Colonic mucosa (tissue), 4 donors: Measurements from ENCODE around the gene CARD19. TPM values are rescaled to one million over a fixed set of nuclear protein-coding genes. Genes with fewer than 3 reads are reported as not detected.

Source experiments
- DNase-seq: peaks from one replicate; pipeline ENCODE4 v3.0.0-alpha.2; 2020
- H3K27ac ChIP-seq: fragments of 200-600 bp; one replicate; pipeline ENCODE4 v1.8.0; 2021
- H3K27me3 ChIP-seq: fragments of 200-600 bp; one replicate; pipeline ENCODE4 v1.8.0; 2021
- H3K36me3 ChIP-seq: fragments of 200-600 bp; one replicate; pipeline ENCODE4 v1.8.0; 2021
- H3K4me1 ChIP-seq: fragments of 200-600 bp; one replicate; pipeline ENCODE4 v1.8.0; 2021; ENCODE audit warnings: mild to moderate bottlenecking
- H3K4me3 ChIP-seq: fragments of 200-600 bp; one replicate; pipeline ENCODE4 v1.8.0; 2021
- H3K9ac ChIP-seq, 2 donors: one replicate each; pipeline ENCODE4 v1.7.0; 2013; ENCODE audit warnings: control low read depth in 2 of 2, low read depth in 2 of 2, low read length in 2 of 2
- H3K9me3 ChIP-seq: fragments of 200-600 bp; one replicate; pipeline ENCODE4 v1.8.0; 2021
- intact Hi-C: fragments of 100-400 bp; cut with DNase I; formaldehyde crosslinking; loops from one replicate; pipeline ENCODE4 v1.14.1; 2022
- total RNA-seq, 2 donors: library from RNA; stranded (reverse); fragmentation: NEBNext Ultra II Directional in 1 of 2; extraction: Animal tissue kit (Norgen Biotek cat#: 25700) in 1 of 2; gene quantifications; one replicate each; pipeline ENCODE4 v1.2.1, GENCODE V29; 2021
- TF ChIP-seq, protein P1 (sequence below): fragments of 200-600 bp; IDR thresholded peaks from one replicate; pipeline ENCODE4 v1.8.0; 2022; ENCODE audit warnings: antibody characterized with exemption, mild to moderate bottlenecking
- donor health status: healthy.
- donor health status: DM: no; HTN: no; CAD: no.
- donor health status: DM: no; HTN: no; CAD: no.

The CARD19 gene
- total RNA-seq, 2 donors from 2014 or later = 48.6 to 56.3 TPM

DNA sequence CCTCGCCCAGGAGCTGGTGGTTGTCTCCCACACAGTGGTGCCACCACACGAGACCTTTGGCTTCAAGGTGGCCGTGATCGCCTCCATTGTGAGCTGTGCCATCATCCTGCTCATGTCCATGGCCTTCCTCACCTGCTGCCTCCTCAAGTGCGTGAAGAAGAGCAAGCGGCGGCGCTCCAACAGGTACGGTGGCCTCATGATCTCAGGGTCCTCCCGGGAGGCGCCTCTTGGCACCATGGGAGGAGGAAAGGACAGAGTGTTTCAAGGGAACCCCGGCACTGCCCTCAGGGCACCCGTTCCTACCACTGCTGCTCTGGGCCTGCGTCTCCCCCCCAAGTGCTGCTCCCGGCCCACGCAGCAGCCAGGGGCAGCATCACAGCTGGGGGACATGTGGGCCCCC is 18.2 kb upstream of the CARD19 start:
- no peak overlapping the region for H3K27ac ChIP-seq
- no peaks in the 10 kb centered on the region for H3K9me3 ChIP-seq
- intact Hi-C loops = no loop called here
- no peaks in the 10 kb centered on the region for H3K27me3 ChIP-seq
- no peaks in the 10 kb centered on the region for H3K4me1 ChIP-seq
- H3K9ac ChIP-seq = no peak overlapping the region
- no peaks in the 10 kb centered on the region for H3K36me3 ChIP-seq
- DNase-seq = no peak
- H3K4me3 ChIP-seq = no peak overlapping the region
- TF ChIP-seq, protein P1, sequence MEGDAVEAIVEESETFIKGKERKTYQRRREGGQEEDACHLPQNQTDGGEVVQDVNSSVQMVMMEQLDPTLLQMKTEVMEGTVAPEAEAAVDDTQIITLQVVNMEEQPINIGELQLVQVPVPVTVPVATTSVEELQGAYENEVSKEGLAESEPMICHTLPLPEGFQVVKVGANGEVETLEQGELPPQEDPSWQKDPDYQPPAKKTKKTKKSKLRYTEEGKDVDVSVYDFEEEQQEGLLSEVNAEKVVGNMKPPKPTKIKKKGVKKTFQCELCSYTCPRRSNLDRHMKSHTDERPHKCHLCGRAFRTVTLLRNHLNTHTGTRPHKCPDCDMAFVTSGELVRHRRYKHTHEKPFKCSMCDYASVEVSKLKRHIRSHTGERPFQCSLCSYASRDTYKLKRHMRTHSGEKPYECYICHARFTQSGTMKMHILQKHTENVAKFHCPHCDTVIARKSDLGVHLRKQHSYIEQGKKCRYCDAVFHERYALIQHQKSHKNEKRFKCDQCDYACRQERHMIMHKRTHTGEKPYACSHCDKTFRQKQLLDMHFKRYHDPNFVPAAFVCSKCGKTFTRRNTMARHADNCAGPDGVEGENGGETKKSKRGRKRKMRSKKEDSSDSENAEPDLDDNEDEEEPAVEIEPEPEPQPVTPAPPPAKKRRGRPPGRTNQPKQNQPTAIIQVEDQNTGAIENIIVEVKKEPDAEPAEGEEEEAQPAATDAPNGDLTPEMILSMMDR = no peak

DNA sequence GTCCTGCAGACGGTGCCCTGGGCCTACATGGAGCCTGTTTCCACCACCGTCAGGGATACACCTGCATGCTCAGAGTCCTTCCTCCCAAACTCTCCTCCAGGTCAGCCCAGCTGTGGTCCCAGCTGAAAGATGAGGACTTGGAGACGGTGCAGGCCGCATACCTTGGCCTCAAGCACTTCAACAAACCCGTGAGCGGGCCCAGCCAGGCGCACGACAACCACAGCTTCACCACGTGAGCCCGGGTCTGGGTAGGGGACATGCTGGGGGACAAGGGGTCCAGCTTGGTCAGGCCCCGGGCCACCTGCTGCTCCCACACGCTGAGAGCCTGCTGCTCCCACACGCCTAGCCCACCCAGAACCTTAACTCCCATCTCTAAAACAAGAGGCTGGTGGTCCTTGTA is 16.6 kb upstream of the CARD19 start:
- Histone ChIP-seq H3K4me3 (no peak overlapping the region), H3K9me3 (no peaks in the 10 kb centered on the region), H3K27ac (no peak overlapping the region), H3K27me3 (no peaks in the 10 kb centered on the region), H3K9ac (no peak overlapping the region), H3K36me3 (no peaks in the 10 kb centered on the region), H3K4me1 (no peaks in the 10 kb centered on the region)
- intact Hi-C loops = no loop called here
- DNase-seq = no peak
- TF ChIP-seq, protein P1 = no peak

DNA sequence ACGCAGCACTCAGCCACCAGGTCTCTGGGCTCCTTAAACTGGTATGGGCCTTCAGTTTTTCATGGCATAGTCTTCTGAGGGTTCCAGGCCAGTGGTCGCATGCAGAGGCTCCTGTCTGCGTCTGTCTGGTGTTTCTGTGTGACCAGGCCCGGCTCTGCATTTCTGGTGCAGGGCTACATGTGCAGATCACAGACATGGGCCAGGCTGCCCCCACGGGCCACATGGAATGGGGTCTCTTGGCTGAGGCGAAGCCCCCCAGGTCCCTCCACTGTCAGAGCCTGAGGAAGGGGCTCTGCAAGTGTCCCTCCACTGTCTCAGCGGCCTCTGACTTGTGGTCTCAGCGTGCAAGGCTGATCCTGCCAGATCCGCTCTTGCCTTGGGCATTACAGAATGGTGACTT is 15.6 kb upstream of the CARD19 start:
- Histone ChIP-seq H3K9me3 (no peaks in the 10 kb centered on the region), H3K9ac (no peak overlapping the region), H3K36me3 (no peaks in the 10 kb centered on the region), H3K4me3 (no peak overlapping the region), H3K27me3 (no peaks in the 10 kb centered on the region), H3K4me1 (no peaks in the 10 kb centered on the region), H3K27ac (no peak overlapping the region)
- DNase-seq = no peak
- TF ChIP-seq, protein P1 = no peak
- intact Hi-C loops = no loop called here

DNA sequence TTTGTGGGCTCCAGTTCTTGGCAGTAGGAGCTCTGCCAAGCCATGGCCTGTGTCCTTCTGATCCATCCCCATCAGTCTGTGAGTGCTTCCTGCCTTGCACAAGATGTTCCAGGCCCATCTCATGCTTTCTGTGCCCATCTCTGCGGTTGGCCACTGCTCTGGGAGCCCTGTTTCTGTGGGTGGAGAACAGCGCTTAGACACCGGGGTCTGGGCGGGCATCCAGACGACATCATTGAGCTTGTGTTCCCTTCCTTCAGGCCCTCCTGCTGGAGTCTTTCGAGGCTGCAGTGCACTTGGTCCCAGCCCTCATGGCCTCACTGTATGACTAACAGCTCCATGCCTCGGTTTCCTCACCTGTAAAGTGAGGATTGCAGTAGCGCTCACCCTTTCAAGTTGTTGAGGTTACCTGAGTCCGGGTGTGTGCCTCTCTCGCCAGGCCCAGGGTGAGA is 14.9 kb upstream of the CARD19 start:
- no peak overlapping the region for H3K27ac ChIP-seq
- H3K9ac ChIP-seq = no peak overlapping the region
- TF ChIP-seq, protein P1 = no peak
- DNase-seq = peak; percentile 14
- intact Hi-C loops = no loop called here
- no peak overlapping the region for H3K4me3 ChIP-seq
- no peaks in the 10 kb centered on the region for H3K4me1 ChIP-seq
- no peaks in the 10 kb centered on the region for H3K27me3 ChIP-seq
- no peaks in the 10 kb centered on the region for H3K9me3 ChIP-seq
- no peaks in the 10 kb centered on the region for H3K36me3 ChIP-seq

DNA sequence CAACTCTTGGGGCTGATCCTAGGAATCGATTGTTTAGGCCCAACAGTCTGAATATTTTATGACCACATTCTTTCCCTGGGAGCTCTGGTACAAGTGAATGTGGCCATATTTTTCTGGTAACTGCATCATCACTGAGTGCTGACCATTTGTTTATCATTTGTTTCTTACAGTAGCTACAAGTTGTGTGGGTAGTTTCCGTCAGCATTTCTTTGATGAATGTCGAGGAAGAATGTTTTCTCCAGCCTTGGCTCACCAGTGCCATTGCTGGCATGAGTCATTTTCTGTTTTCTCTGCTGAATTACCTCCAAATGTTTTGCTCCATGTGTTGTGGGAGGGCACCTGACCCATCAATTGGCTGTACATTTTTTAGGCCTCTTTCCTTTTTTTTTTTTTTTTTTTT is 14.1 kb upstream of the CARD19 start:
- Histone ChIP-seq H3K36me3 (no peaks in the 10 kb centered on the region), H3K27ac (no peak overlapping the region), H3K9ac (no peak overlapping the region), H3K9me3 (no peaks in the 10 kb centered on the region), H3K4me1 (no peaks in the 10 kb centered on the region), H3K4me3 (no peak overlapping the region), H3K27me3 (no peaks in the 10 kb centered on the region)
- peak; percentile 5 for DNase-seq
- TF ChIP-seq, protein P1 = no peak
- intact Hi-C loops = no loop called here
